ENCODE results near the gene LILRA5.

Gene LILRA5

DNA sequence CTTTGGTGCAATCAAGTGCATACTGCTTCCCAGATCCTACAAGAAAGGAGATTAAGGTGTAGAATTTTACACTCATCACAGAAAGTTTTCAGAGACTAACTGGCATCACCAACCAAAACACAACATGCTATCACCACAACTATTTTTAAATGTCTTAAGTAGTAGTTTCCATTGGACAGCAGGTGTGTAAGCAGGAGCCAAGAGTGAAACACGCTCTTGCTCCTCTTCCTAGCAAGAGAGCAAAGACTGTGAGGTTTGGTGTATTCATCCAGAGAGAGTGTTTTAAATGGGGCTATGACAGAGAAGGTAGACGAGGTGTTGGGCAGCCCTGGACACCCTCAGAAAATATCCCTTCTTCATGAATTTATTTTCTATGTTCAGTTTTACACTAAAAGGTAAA, 38.5 kb upstream of the LILRA5 start:
- no peaks in the 10 kb centered on the region for H3K27me3 ChIP-seq (ENCODE audit: insufficient read depth, poor library complexity, severe bottlenecking)
- H3K27ac ChIP-seq (replicated peaks): no peak overlapping the region
- no peak for DNase-seq (ENCODE audit: low read depth in 1 of 2, low spot score in 1 of 2)
- H3K4me3 ChIP-seq (replicated peaks; ENCODE audit: insufficient read depth, low read length): no peak overlapping the region
- TF ChIP-seq GABPA (IDR thresholded peaks at IDR 0.05; ENCODE audit: low read depth) (no peak), CTCF (IDR thresholded peaks at IDR 0.05; ENCODE audit: insufficient read depth, low read length) (no peak), POLR2AphosphoS5 (IDR thresholded peaks at IDR 0.05; ENCODE audit: low read depth) (no peak), SPI1 (IDR thresholded peaks at IDR 0.05; ENCODE audit: borderline replicate concordance, low read depth) (no peak)
- TF ChIP-seq, protein P1, sequence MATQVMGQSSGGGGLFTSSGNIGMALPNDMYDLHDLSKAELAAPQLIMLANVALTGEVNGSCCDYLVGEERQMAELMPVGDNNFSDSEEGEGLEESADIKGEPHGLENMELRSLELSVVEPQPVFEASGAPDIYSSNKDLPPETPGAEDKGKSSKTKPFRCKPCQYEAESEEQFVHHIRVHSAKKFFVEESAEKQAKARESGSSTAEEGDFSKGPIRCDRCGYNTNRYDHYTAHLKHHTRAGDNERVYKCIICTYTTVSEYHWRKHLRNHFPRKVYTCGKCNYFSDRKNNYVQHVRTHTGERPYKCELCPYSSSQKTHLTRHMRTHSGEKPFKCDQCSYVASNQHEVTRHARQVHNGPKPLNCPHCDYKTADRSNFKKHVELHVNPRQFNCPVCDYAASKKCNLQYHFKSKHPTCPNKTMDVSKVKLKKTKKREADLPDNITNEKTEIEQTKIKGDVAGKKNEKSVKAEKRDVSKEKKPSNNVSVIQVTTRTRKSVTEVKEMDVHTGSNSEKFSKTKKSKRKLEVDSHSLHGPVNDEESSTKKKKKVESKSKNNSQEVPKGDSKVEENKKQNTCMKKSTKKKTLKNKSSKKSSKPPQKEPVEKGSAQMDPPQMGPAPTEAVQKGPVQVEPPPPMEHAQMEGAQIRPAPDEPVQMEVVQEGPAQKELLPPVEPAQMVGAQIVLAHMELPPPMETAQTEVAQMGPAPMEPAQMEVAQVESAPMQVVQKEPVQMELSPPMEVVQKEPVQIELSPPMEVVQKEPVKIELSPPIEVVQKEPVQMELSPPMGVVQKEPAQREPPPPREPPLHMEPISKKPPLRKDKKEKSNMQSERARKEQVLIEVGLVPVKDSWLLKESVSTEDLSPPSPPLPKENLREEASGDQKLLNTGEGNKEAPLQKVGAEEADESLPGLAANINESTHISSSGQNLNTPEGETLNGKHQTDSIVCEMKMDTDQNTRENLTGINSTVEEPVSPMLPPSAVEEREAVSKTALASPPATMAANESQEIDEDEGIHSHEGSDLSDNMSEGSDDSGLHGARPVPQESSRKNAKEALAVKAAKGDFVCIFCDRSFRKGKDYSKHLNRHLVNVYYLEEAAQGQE (IDR thresholded peaks at IDR 0.05; ENCODE audit: insufficient replicate concordance, low read depth): no peak

- Histone ChIP-seq H3K27me3 (ENCODE audit: insufficient read depth, poor library complexity, severe bottlenecking) (no peaks in the 10 kb centered on the region), H3K4me3 (replicated peaks; ENCODE audit: insufficient read depth, low read length) (no peak overlapping the region), H3K27ac (replicated peaks) (no peak overlapping the region)
- peak in 1 of 2 experiments; percentile 45 for DNase-seq (ENCODE audit: low read depth in 1 of 2, low spot score in 1 of 2)
- TF ChIP-seq CTCF (IDR thresholded peaks at IDR 0.05; ENCODE audit: insufficient read depth, low read length) (no peak), SPI1 (IDR thresholded peaks at IDR 0.05; ENCODE audit: borderline replicate concordance, low read depth) (peak; percentile 75), GABPA (IDR thresholded peaks at IDR 0.05; ENCODE audit: low read depth) (no peak)
Observed at GRCh38 chr19:54345938-54346386, 33.0 kb upstream of the LILRA5 start.

GRCh38 chr19:54343868-54344267, 30.9 kb upstream of the LILRA5 start:
- peak in 1 of 2 experiments; percentile 63 for DNase-seq (ENCODE audit: low read depth in 1 of 2, low spot score in 1 of 2)
- TF ChIP-seq SPI1 (IDR thresholded peaks at IDR 0.05; ENCODE audit: borderline replicate concordance, low read depth) (peak; percentile 80), POLR2AphosphoS5 (IDR thresholded peaks at IDR 0.05; ENCODE audit: low read depth) (peak; percentile 57; the same call in 1 of the 2 replicates)
- TF ChIP-seq, protein P1 (IDR thresholded peaks at IDR 0.05; ENCODE audit: insufficient replicate concordance, low read depth): no peak
- Histone ChIP-seq H3K27me3 (ENCODE audit: insufficient read depth, poor library complexity, severe bottlenecking) (no peaks in the 10 kb centered on the region), H3K4me3 (replicated peaks; ENCODE audit: insufficient read depth, low read length) (no peak overlapping the region), H3K27ac (replicated peaks) (no peak overlapping the region; the same call in 1 of the 2 replicates)

DNA sequence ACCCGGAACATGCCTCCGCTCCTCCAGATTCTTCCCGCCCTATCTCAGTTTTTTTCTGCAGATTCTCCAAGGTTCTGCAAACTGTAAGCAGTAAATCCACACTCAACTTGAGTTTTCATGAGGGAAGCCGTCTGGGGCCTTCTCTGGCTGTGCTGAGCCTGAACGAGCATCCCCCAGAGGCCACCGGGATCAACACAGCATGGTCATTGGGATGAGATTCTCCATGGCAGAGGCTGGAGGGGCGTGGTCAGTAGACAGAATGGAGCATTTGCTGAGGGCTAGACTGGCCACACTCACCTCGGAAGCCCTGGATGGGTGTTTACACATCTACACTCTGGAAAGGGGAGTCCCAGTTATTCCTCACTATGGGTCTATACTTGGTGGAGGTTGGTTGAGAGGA, 28.3 kb upstream of the LILRA5 start:
- Histone ChIP-seq H3K4me3 (replicated peaks; ENCODE audit: insufficient read depth, low read length) (no peak overlapping the region), H3K27ac (replicated peaks) (no peak overlapping the region), H3K27me3 (ENCODE audit: insufficient read depth, poor library complexity, severe bottlenecking) (no peaks in the 10 kb centered on the region)
- no peak for DNase-seq (ENCODE audit: low read depth in 1 of 2, low spot score in 1 of 2)
- no peak for TF ChIP-seq POLR2AphosphoS5 (IDR thresholded peaks at IDR 0.05; ENCODE audit: low read depth)
- TF ChIP-seq, protein P1 (IDR thresholded peaks at IDR 0.05; ENCODE audit: insufficient replicate concordance, low read depth): no peak
- TF ChIP-seq CTCF (IDR thresholded peaks at IDR 0.05; ENCODE audit: insufficient read depth, low read length): no peak
- no peak for TF ChIP-seq GABPA (IDR thresholded peaks at IDR 0.05; ENCODE audit: low read depth)
- TF ChIP-seq SPI1 (IDR thresholded peaks at IDR 0.05; ENCODE audit: borderline replicate concordance, low read depth): no peak
